B cell (primary cell): ENCODE measurements around the gene SPECC1. TPM values are rescaled to one million over a fixed set of nuclear protein-coding genes. Genes with fewer than 3 reads are reported as not detected.
A peak's percentile ranks its signal among the peaks of the same experiment; 100 is the strongest.

Source experiments
- ATAC-seq: fragments of 200-7000 bp; cut with Tn5 transposase; one replicate; pipeline ENCODE4 v1.10.0; 2021; ENCODE audit warnings: low read depth, mild to moderate bottlenecking, moderate number of reproducible peaks, moderate library complexity
- CTCF ChIA-PET: fragments of 350-600 bp; sonication (Branson Sonifier 250); formaldehyde crosslinking; loops from one replicate; lab custom pipeline; 2021; ENCODE audit warnings: antibody characterized with exemption, inconsistent platforms; lab: Charles Lee
- POLR2A ChIA-PET: fragments of 350-600 bp; sonication (Branson Sonifier 250); formaldehyde crosslinking; loops from one replicate; lab custom pipeline; 2021; ENCODE audit warnings: antibody characterized with exemption; lab: Charles Lee
- DNase-seq: peaks from one replicate; pipeline ENCODE4 v3.0.0; 2013
- H2AFZ ChIP-seq: 2 replicates; pipeline ENCODE4 v1.6.1; 2012; ENCODE audit warnings: mild to moderate bottlenecking, low read depth, low read length; ENCODE audit not compliant: insufficient read depth, poor library complexity, severe bottlenecking
- H3K27ac ChIP-seq, 2 donors: 1 replicate in 1 of 2; 2 replicates in 1 of 2; pipeline ENCODE4 v1.5.1; 2012 to 2013; ENCODE audit warnings: low read length in 2 of 2, mild to moderate bottlenecking in 2 of 2, moderate library complexity in 1 of 2
- H3K27me3 ChIP-seq, 4 experiments: fragments of 200-600 bp in 1 of 4; sonication (generic) in 1 of 4; replicated peaks in 1 of 4; 1 replicate in 2 of 4; 2 replicates in 2 of 4; pipeline versions ENCODE4 v1.6.1 to v1.7.0; 2013 to 2016; ENCODE audit warnings: low read length in 3 of 4, mild to moderate bottlenecking in 2 of 4, mixed read lengths in 1 of 4, moderate library complexity in 1 of 4; ENCODE audit not compliant: insufficient read depth in 4 of 4, control insufficient read depth in 3 of 4; ENCODE audit errors: control extremely low read depth in 1 of 4
- H3K36me3 ChIP-seq, 2 experiments: replicated peaks in 1 of 2; 1 replicate in 1 of 2; 2 replicates in 1 of 2; pipeline versions ENCODE4 v1.6.1 to v1.7.1; 2013; ENCODE audit warnings: low read length in 1 of 2; ENCODE audit not compliant: insufficient read depth in 2 of 2, control insufficient read depth in 1 of 2; ENCODE audit errors: control extremely low read depth in 1 of 2, extremely low read depth in 1 of 2
- H3K4me1 ChIP-seq, 2 donors: fragments of 200-600 bp in 1 of 2; sonication (generic) in 1 of 2; 1 replicate in 1 of 2; 2 replicates in 1 of 2; pipeline versions ENCODE4 v1.5.1 to v1.6.1; 2013 to 2017; ENCODE audit warnings: low read length in 2 of 2; ENCODE audit not compliant: control insufficient read depth in 2 of 2, insufficient read depth in 2 of 2
- H3K4me2 ChIP-seq: replicated peaks from 2 replicates; pipeline ENCODE3; 2012; ENCODE audit warnings: mild to moderate bottlenecking, low read depth, low read length; ENCODE audit not compliant: poor library complexity, severe bottlenecking
- H3K4me3 ChIP-seq, 5 experiments: fragments of 200-600 bp in 1 of 5; sonication (generic) in 1 of 5; 1 replicate in 3 of 5; 2 replicates in 2 of 5; pipeline versions ENCODE4 v1.5.1 to v1.7.0; 2011 to 2016; ENCODE audit warnings: low read length in 4 of 5, mild to moderate bottlenecking in 4 of 5, low read depth in 2 of 5, control low read depth in 1 of 5, moderate library complexity in 1 of 5; ENCODE audit not compliant: insufficient read depth in 1 of 5; ENCODE audit errors: control extremely low read depth in 1 of 5, extremely low read depth in 1 of 5
- H3K79me2 ChIP-seq: fragments of 200-600 bp; sonication (generic); one replicate; pipeline ENCODE4 v1.6.0; 2016; ENCODE audit warnings: low read length; ENCODE audit not compliant: control insufficient read depth, insufficient read depth
- H3K9ac ChIP-seq: fragments of 200-600 bp; sonication (generic); 2 replicates; pipeline ENCODE4 v1.6.1; 2017; ENCODE audit warnings: mild to moderate bottlenecking, low read length, moderate library complexity
- H3K9me3 ChIP-seq, 3 donors: one replicate each; pipeline versions ENCODE4 v1.6.1 to v1.7.1; 2013; ENCODE audit warnings: low read length in 2 of 3; ENCODE audit not compliant: control insufficient read depth in 2 of 3, insufficient read depth in 1 of 3; ENCODE audit errors: control extremely low read depth in 1 of 3
- H4K20me1 ChIP-seq: 2 replicates; pipeline ENCODE4 v1.6.0; 2012; ENCODE audit warnings: mild to moderate bottlenecking, low read length; ENCODE audit not compliant: insufficient read depth, control insufficient read depth, poor library complexity, severe bottlenecking
- H3K27ac Mint-ChIP-seq: one replicate; pipeline ENCODE4 v1.8.0; 2021; ENCODE audit warnings: mixed read lengths
- H3K27me3 Mint-ChIP-seq: one replicate; pipeline ENCODE4 v1.8.0; 2021; ENCODE audit warnings: mixed read lengths
- H3K4me1 Mint-ChIP-seq: one replicate; pipeline ENCODE4 v1.8.0; 2021; ENCODE audit warnings: mixed read lengths
- H3K4me3 Mint-ChIP-seq: one replicate; pipeline ENCODE4 v1.8.0; 2021; ENCODE audit warnings: mixed read lengths
- H3K9me3 Mint-ChIP-seq: one replicate; pipeline ENCODE4 v1.8.0; 2022; ENCODE audit warnings: mixed read lengths; ENCODE audit not compliant: insufficient read depth
- CTCF ChIP-seq: fragments of 200-600 bp; IDR thresholded peaks from one replicate; pipeline ENCODE4 v1.8.0; 2022; ENCODE audit warnings: antibody characterized with exemption, mild to moderate bottlenecking
- EZH2 ChIP-seq: IDR thresholded peaks from 2 replicates; pipeline ENCODE4 v1.6.1; 2012; ENCODE audit warnings: borderline replicate concordance, low read depth, mild to moderate bottlenecking, moderate library complexity, low read length; ENCODE audit not compliant: insufficient read depth, poor library complexity, severe bottlenecking
- WGBS: methylation state at CpG from one replicate; pipeline ENCODE4 v1.1.5; 2013; ENCODE audit warnings: missing lambda C conversion rate; ENCODE audit not compliant: insufficient coverage; 5-methylcytosine and 5-hydroxymethylcytosine counted together
- intact Hi-C: fragments of 100-400 bp; cut with micrococcal nuclease; formaldehyde crosslinking; loops from one replicate; pipeline ENCODE4 v1.10.0; 2022
- polyA plus RNA-seq: library from polyadenylated mRNA; depleted of rRNA; stranded (reverse); fragments of >200 nt; gene quantifications from 2 replicates; pipeline ENCODE4 v1.2.3, GENCODE V29; 2012
- total RNA-seq, 2 donors: library from RNA; stranded (reverse); fragments of 120-200 nt in 1 of 2; gene quantifications; 1 replicate in 1 of 2; 2 replicates in 1 of 2; pipeline versions ENCODE4 v1.2.3 to v1.2.4, GENCODE V29; 2013 to 2022

SPECC1 gene
- total and polyA plus RNA-seq, 2 donors (not counting 1 experiment from before 2014, with no cell fraction given), result 4.6 to 7.4 TPM

GRCh38 chr17:19978209-19978802 is 30.9 kb upstream of the SPECC1 start:
- POLR2A ChIA-PET, result interaction anchor here (0.6 to 1.8 kb wide), 6 partner anchors 8 to 1065 kb away, joined by 3 to 8 read pairs (median 6); partner anchors contain the start of genes MAPK7, SPECC1 and USP22

More at GRCh38 chr17:19978209-19978802, 30.9 kb upstream of the SPECC1 start:
- Histone ChIP-seq H3K9ac (peak overlapping the region; percentile 84), H3K79me2 (peaks cover 76% of the 10 kb centered on the region), H3K27me3 (no peaks in the 10 kb centered on the region), H3K27ac (peak overlapping the region; percentile 85 to 96), H3K4me3 (peak overlapping the region; percentile 27 to 93 (median 87)), H2AFZ (peak overlapping the region; percentile 99), H3K36me3 (peaks cover 0 to 9% of the 10 kb centered on the region in 2 experiments), H3K4me2 (peak overlapping the region; percentile 91), H3K9me3 (no peaks in the 10 kb centered on the region), H3K4me1 (peaks cover 23 to 40% of the 10 kb centered on the region in 2 donors), H4K20me1 (peaks cover 5% of the 10 kb centered on the region)
- Mint-ChIP-seq H3K27ac (peak overlapping the region; percentile 98), H3K27me3 (no peaks in the 10 kb centered on the region), H3K4me3 (peak overlapping the region; percentile 99), H3K4me1 (peaks cover 42% of the 10 kb centered on the region), H3K9me3 (no peaks in the 10 kb centered on the region)
- DNase-seq, result no peak
- CTCF ChIA-PET, result interaction anchor here (1.1 to 2.8 kb wide), 4 partner anchors 14 to 616 kb away, joined by 3 to 11 read pairs (median 6); partner anchors contain the start of genes B9D1 and SPECC1
- peak; percentile 36 for ATAC-seq
- under 1% methylated on average over 20 of the region's 22 CpGs for WGBS
- TF ChIP-seq EZH2 (no peak), CTCF (peak; percentile 10)
- intact Hi-C loops, result loop anchor here (1.0 to 10.0 kb wide), 4 partner anchors 177 to 2004 kb away; partner anchors contain the start of genes ATPAF2, DHRS7B, DRC3 and GID4
